HG02885 (cell line): ENCODE results near the gene ABCB9.

Source experiments
- ATAC-seq: cut with Tn5 transposase; IDR thresholded peaks from one replicate; pipeline ENCODE4 v1.9.1; 2021; ENCODE audit warnings: mild to moderate bottlenecking; ENCODE audit not compliant: unreplicated experiment, poor library complexity

ABCB9 gene

GRCh38 chr12:122884860-122885259 is 81.4 kb downstream of the ABCB9 start:
- no peak for ATAC-seq

GRCh38 chr12:122884091-122884826 is 82.0 kb downstream of the ABCB9 start:
- no peak for ATAC-seq

GRCh38 chr12:122882908-122883558 is 83.2 kb downstream of the ABCB9 start:
- no peak for ATAC-seq

GRCh38 chr12:122880668-122881067 is 85.6 kb downstream of the ABCB9 start:
- no peak for ATAC-seq

GRCh38 chr12:122880155-122880667 is 86.1 kb downstream of the ABCB9 start:
- no peak for ATAC-seq
